B cell (primary cell): ENCODE data around the gene PKNOX2. TPM values are rescaled to one million over a fixed set of nuclear protein-coding genes. Genes with fewer than 3 reads are reported as not detected.

Source experiments
- ATAC-seq: fragments of 200-7000 bp; cut with Tn5 transposase; one replicate; pipeline ENCODE4 v1.10.0; 2021; ENCODE audit warnings: low read depth, mild to moderate bottlenecking, moderate number of reproducible peaks, moderate library complexity
- CTCF ChIA-PET: fragments of 350-600 bp; sonication (Branson Sonifier 250); formaldehyde crosslinking; loops from one replicate; lab custom pipeline; 2021; ENCODE audit warnings: antibody characterized with exemption, inconsistent platforms; lab: Charles Lee
- POLR2A ChIA-PET: fragments of 350-600 bp; sonication (Branson Sonifier 250); formaldehyde crosslinking; loops from one replicate; lab custom pipeline; 2021; ENCODE audit warnings: antibody characterized with exemption; lab: Charles Lee
- DNase-seq: peaks from one replicate; pipeline ENCODE4 v3.0.0; 2013
- H2AFZ ChIP-seq: 2 replicates; pipeline ENCODE4 v1.6.1; 2012; ENCODE audit warnings: mild to moderate bottlenecking, low read depth, low read length; ENCODE audit not compliant: insufficient read depth, poor library complexity, severe bottlenecking
- H3K27ac ChIP-seq, 2 donors: 1 replicate in 1 of 2; 2 replicates in 1 of 2; pipeline ENCODE4 v1.5.1; 2012 to 2013; ENCODE audit warnings: low read length in 2 of 2, mild to moderate bottlenecking in 2 of 2, moderate library complexity in 1 of 2
- H3K27me3 ChIP-seq, 4 experiments: fragments of 200-600 bp in 1 of 4; sonication (generic) in 1 of 4; replicated peaks in 1 of 4; 1 replicate in 2 of 4; 2 replicates in 2 of 4; pipeline versions ENCODE4 v1.6.1 to v1.7.0; 2013 to 2016; ENCODE audit warnings: low read length in 3 of 4, mild to moderate bottlenecking in 2 of 4, mixed read lengths in 1 of 4, moderate library complexity in 1 of 4; ENCODE audit not compliant: insufficient read depth in 4 of 4, control insufficient read depth in 3 of 4; ENCODE audit errors: control extremely low read depth in 1 of 4
- H3K36me3 ChIP-seq, 2 experiments: replicated peaks in 1 of 2; 1 replicate in 1 of 2; 2 replicates in 1 of 2; pipeline versions ENCODE4 v1.6.1 to v1.7.1; 2013; ENCODE audit warnings: low read length in 1 of 2; ENCODE audit not compliant: insufficient read depth in 2 of 2, control insufficient read depth in 1 of 2; ENCODE audit errors: control extremely low read depth in 1 of 2, extremely low read depth in 1 of 2
- H3K4me1 ChIP-seq, 2 donors: fragments of 200-600 bp in 1 of 2; sonication (generic) in 1 of 2; 1 replicate in 1 of 2; 2 replicates in 1 of 2; pipeline versions ENCODE4 v1.5.1 to v1.6.1; 2013 to 2017; ENCODE audit warnings: low read length in 2 of 2; ENCODE audit not compliant: control insufficient read depth in 2 of 2, insufficient read depth in 2 of 2
- H3K4me2 ChIP-seq: replicated peaks from 2 replicates; pipeline ENCODE3; 2012; ENCODE audit warnings: mild to moderate bottlenecking, low read depth, low read length; ENCODE audit not compliant: poor library complexity, severe bottlenecking
- H3K4me3 ChIP-seq, 5 experiments: fragments of 200-600 bp in 1 of 5; sonication (generic) in 1 of 5; 1 replicate in 3 of 5; 2 replicates in 2 of 5; pipeline versions ENCODE4 v1.5.1 to v1.7.0; 2011 to 2016; ENCODE audit warnings: low read length in 4 of 5, mild to moderate bottlenecking in 4 of 5, low read depth in 2 of 5, control low read depth in 1 of 5, moderate library complexity in 1 of 5; ENCODE audit not compliant: insufficient read depth in 1 of 5; ENCODE audit errors: control extremely low read depth in 1 of 5, extremely low read depth in 1 of 5
- H3K79me2 ChIP-seq: fragments of 200-600 bp; sonication (generic); one replicate; pipeline ENCODE4 v1.6.0; 2016; ENCODE audit warnings: low read length; ENCODE audit not compliant: control insufficient read depth, insufficient read depth
- H3K9ac ChIP-seq: fragments of 200-600 bp; sonication (generic); 2 replicates; pipeline ENCODE4 v1.6.1; 2017; ENCODE audit warnings: mild to moderate bottlenecking, low read length, moderate library complexity
- H3K9me3 ChIP-seq, 3 donors: one replicate each; pipeline versions ENCODE4 v1.6.1 to v1.7.1; 2013; ENCODE audit warnings: low read length in 2 of 3; ENCODE audit not compliant: control insufficient read depth in 2 of 3, insufficient read depth in 1 of 3; ENCODE audit errors: control extremely low read depth in 1 of 3
- H4K20me1 ChIP-seq: 2 replicates; pipeline ENCODE4 v1.6.0; 2012; ENCODE audit warnings: mild to moderate bottlenecking, low read length; ENCODE audit not compliant: insufficient read depth, control insufficient read depth, poor library complexity, severe bottlenecking
- H3K27ac Mint-ChIP-seq: one replicate; pipeline ENCODE4 v1.8.0; 2021; ENCODE audit warnings: mixed read lengths
- H3K27me3 Mint-ChIP-seq: one replicate; pipeline ENCODE4 v1.8.0; 2021; ENCODE audit warnings: mixed read lengths
- H3K4me1 Mint-ChIP-seq: one replicate; pipeline ENCODE4 v1.8.0; 2021; ENCODE audit warnings: mixed read lengths
- H3K4me3 Mint-ChIP-seq: one replicate; pipeline ENCODE4 v1.8.0; 2021; ENCODE audit warnings: mixed read lengths
- H3K9me3 Mint-ChIP-seq: one replicate; pipeline ENCODE4 v1.8.0; 2022; ENCODE audit warnings: mixed read lengths; ENCODE audit not compliant: insufficient read depth
- EZH2 ChIP-seq: IDR thresholded peaks from 2 replicates; pipeline ENCODE4 v1.6.1; 2012; ENCODE audit warnings: borderline replicate concordance, low read depth, mild to moderate bottlenecking, moderate library complexity, low read length; ENCODE audit not compliant: insufficient read depth, poor library complexity, severe bottlenecking
- WGBS: methylation state at CpG from one replicate; pipeline ENCODE4 v1.1.5; 2013; ENCODE audit warnings: missing lambda C conversion rate; ENCODE audit not compliant: insufficient coverage; 5-methylcytosine and 5-hydroxymethylcytosine counted together
- intact Hi-C: fragments of 100-400 bp; cut with micrococcal nuclease; formaldehyde crosslinking; loops from one replicate; pipeline ENCODE4 v1.10.0; 2022
- polyA plus RNA-seq: library from polyadenylated mRNA; depleted of rRNA; stranded (reverse); fragments of >200 nt; gene quantifications from 2 replicates; pipeline ENCODE4 v1.2.3, GENCODE V29; 2012
- total RNA-seq, 2 donors: library from RNA; stranded (reverse); fragments of 120-200 nt in 1 of 2; gene quantifications; 1 replicate in 1 of 2; 2 replicates in 1 of 2; pipeline versions ENCODE4 v1.2.3 to v1.2.4, GENCODE V29; 2013 to 2022
- TF ChIP-seq, protein P1 (sequence below): fragments of 200-600 bp; IDR thresholded peaks from one replicate; pipeline ENCODE4 v1.8.0; 2022; ENCODE audit warnings: antibody characterized with exemption, mild to moderate bottlenecking

The PKNOX2 gene
- total and polyA plus RNA-seq, 2 donors (not counting 1 experiment from before 2014, with no cell fraction given), result not detected

DNA sequence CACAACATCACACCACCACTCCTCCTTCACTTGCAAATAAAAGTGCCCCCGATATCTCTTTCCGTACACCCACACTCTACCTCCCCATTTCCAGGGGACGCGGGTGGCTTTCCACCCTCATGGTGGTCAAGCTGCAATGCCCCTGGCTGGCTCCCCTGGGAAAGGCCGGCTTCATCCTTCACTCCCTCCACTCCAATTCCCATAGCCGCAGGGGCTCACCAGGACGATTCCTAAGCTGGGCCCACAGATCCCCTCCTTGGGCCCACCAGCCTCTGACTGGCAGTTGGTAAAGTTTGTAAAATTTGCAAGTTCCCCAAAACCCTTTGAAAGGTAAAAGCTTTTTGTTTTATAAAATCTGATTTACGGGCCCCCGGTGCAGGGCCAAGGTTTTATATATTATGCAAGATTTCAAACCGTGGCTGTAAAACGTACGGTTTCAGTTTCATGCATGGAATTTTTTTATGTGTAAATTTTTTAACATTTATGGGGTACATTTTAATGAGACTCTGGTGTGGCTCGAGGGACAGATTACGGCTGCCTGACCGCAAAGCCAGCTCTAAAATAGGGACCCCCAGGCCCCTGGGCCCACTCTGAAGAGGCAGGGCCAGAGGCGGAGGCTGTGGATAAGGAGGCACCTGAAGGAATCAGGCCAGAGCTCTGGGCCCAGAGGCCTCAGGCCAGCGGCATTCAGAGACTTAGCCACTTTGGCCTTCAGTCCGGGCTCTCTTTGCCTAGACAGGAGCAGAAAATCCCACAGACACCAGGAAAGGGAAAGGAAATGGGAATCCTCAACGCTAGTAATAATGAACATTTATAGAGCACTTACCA, 225.0 kb downstream of the PKNOX2 start:
- Histone ChIP-seq H2AFZ (no peak overlapping the region), H3K27ac (no peak overlapping the region), H3K36me3 (no peaks in the 10 kb centered on the region), H3K9me3 (no peaks in the 10 kb centered on the region), H3K4me2 (no peak overlapping the region), H3K27me3 (peaks cover 0 to 11% (median 0%) of the 10 kb centered on the region in 4 experiments), H3K9ac (no peak overlapping the region), H4K20me1 (no peaks in the 10 kb centered on the region), H3K4me3 (no peak overlapping the region), H3K79me2 (no peaks in the 10 kb centered on the region), H3K4me1 (no peaks in the 10 kb centered on the region)
- no peaks in the 10 kb centered on the region for H3K4me1 Mint-ChIP-seq
- H3K4me3 Mint-ChIP-seq, result no peak overlapping the region
- ChIA-PET POLR2A (no interaction called here), CTCF (interaction anchor here (0.7 kb wide), 1 partner anchor 1088 kb away, joined by 3 read pairs; no protein-coding TSS in a partner anchor)
- DNase-seq (no peak), ATAC-seq (no peak)
- intact Hi-C loops, result no loop called here
- no peak overlapping the region for H3K27ac Mint-ChIP-seq
- H3K9me3 Mint-ChIP-seq, result no peaks in the 10 kb centered on the region
- H3K27me3 Mint-ChIP-seq, result peaks cover 25% of the 10 kb centered on the region
- TF ChIP-seq EZH2, result no peak
- TF ChIP-seq, protein P1, sequence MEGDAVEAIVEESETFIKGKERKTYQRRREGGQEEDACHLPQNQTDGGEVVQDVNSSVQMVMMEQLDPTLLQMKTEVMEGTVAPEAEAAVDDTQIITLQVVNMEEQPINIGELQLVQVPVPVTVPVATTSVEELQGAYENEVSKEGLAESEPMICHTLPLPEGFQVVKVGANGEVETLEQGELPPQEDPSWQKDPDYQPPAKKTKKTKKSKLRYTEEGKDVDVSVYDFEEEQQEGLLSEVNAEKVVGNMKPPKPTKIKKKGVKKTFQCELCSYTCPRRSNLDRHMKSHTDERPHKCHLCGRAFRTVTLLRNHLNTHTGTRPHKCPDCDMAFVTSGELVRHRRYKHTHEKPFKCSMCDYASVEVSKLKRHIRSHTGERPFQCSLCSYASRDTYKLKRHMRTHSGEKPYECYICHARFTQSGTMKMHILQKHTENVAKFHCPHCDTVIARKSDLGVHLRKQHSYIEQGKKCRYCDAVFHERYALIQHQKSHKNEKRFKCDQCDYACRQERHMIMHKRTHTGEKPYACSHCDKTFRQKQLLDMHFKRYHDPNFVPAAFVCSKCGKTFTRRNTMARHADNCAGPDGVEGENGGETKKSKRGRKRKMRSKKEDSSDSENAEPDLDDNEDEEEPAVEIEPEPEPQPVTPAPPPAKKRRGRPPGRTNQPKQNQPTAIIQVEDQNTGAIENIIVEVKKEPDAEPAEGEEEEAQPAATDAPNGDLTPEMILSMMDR, result no peak
- WGBS, result 91% methylated on average over 15 of the region's 19 CpGs

DNA sequence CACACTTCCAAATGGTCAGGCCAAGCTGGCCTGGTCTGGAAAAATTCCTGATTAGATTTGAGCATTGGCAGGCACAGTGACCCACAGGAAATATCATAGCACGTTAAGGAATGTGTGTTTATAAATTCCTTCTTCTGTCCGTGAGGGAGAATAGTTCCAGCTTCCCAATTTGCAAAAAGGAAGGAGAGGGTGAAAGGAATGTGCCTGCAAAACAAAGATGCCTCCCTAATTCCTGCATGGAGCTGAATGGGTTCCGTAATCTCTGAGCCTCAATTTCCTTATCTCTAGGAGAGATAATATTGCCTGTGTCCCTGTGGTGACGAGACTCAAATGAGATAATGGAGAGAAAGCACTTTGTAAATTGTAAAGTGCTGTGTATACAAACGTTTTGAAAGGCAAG, 226.4 kb downstream of the PKNOX2 start:
- no peak overlapping the region for H3K4me2 ChIP-seq
- CTCF ChIA-PET, result no interaction called here

More for the DNA sequence above, 226.4 kb downstream of the PKNOX2 start:
- no peak for DNase-seq
- Mint-ChIP-seq H3K27ac (no peak overlapping the region), H3K4me1 (no peaks in the 10 kb centered on the region), H3K4me3 (no peak overlapping the region), H3K9me3 (no peaks in the 10 kb centered on the region), H3K27me3 (peaks cover 19% of the 10 kb centered on the region)
- Histone ChIP-seq H2AFZ (no peak overlapping the region), H3K9ac (no peak overlapping the region), H3K4me3 (no peak overlapping the region), H3K9me3 (no peaks in the 10 kb centered on the region), H3K36me3 (no peaks in the 10 kb centered on the region), H3K79me2 (no peaks in the 10 kb centered on the region), H3K4me1 (no peaks in the 10 kb centered on the region), H3K27me3 (peaks cover 0 to 9% (median 0%) of the 10 kb centered on the region in 4 experiments), H3K27ac (no peak overlapping the region), H4K20me1 (no peaks in the 10 kb centered on the region)
- POLR2A ChIA-PET, result no interaction called here
- intact Hi-C loops, result no loop called here
- ATAC-seq, result no peak
- TF ChIP-seq EZH2, result no peak
- TF ChIP-seq, protein P1, result no peak
- WGBS, result 35% methylated on average over 4 of the region's 5 CpGs
